Body of pancreas (tissue), 4 donors: ENCODE measurements around the gene GCC2. TPM values are rescaled to one million over a fixed set of nuclear protein-coding genes. Genes with fewer than 3 reads are reported as not detected.
"Not testable (repeated sequence)": the region's sequence is repeated elsewhere in the genome, so short reads cannot be mapped to it uniquely, and the experiment has no call there.

Source experiments
- ATAC-seq: fragments of 150-250 bp; one replicate; pipeline ENCODE4 v1.9.1; 2016
- DNase-seq, 4 donors: peaks; one replicate each; pipeline ENCODE4 v3.0.0-alpha.2; 2019
- H3K27ac ChIP-seq, 4 donors: fragments of 200-600 bp; sonication (generic); 1 replicate in 3 of 4; 2 replicates in 1 of 4; pipeline versions ENCODE4 v1.5.1 to v1.6.1; 2016 to 2019; ENCODE audit warnings: mild to moderate bottlenecking in 1 of 4, mixed read lengths in 1 of 4, moderate library complexity in 1 of 4
- H3K27me3 ChIP-seq, 2 donors: fragments of 200-600 bp; sonication (generic); one replicate each; pipeline ENCODE4 v1.6.0; 2016; ENCODE audit warnings: mild to moderate bottlenecking in 1 of 2
- H3K36me3 ChIP-seq, 2 donors: fragments of 200-600 bp; sonication (generic); replicated peaks in 1 of 2; 2 replicates each; pipeline ENCODE4 v1.5.1; 2016; ENCODE audit warnings: low read depth in 2 of 2; ENCODE audit not compliant: insufficient read depth in 1 of 2
- H3K4me1 ChIP-seq: fragments of 200-600 bp; sonication (generic); one replicate; pipeline ENCODE4 v1.6.0; 2016
- H3K4me3 ChIP-seq, 2 donors: fragments of 200-600 bp; sonication (generic); 1 replicate in 1 of 2; 2 replicates in 1 of 2; pipeline ENCODE4 v1.5.1; 2016 to 2019
- H3K9me3 ChIP-seq, 3 donors: fragments of 200-600 bp; sonication (generic); 1 replicate in 2 of 3; 2 replicates in 1 of 3; pipeline ENCODE4 v1.5.1; 2016
- POLR2A ChIP-seq, 3 donors: fragments of 450-650 bp; IDR thresholded peaks; one replicate each; pipeline ENCODE4 v1.6.1; 2016; ENCODE audit warnings: antibody characterized with exemption in 3 of 3, mild to moderate bottlenecking in 2 of 3
- WGBS, 2 donors: methylation state at CpG; one replicate each; pipeline ENCODE4 v1.1.5; 2017; 5-methylcytosine and 5-hydroxymethylcytosine counted together
- intact Hi-C: fragments of 100-400 bp; cut with DNase I; formaldehyde crosslinking; loops from one replicate; pipeline ENCODE4 v1.15.1; 2023
- total RNA-seq, 2 donors: library from RNA; depleted of rRNA; stranded (reverse); fragments of >200 nt; gene quantifications; one replicate each; pipeline ENCODE4 v1.1.0, GENCODE V29; 2016
- TF ChIP-seq, protein P1 (sequence below), 7 experiments: fragments of 450-650 bp in 4 of 7; fragments of 200-600 bp in 3 of 7; sonication (generic) in 3 of 7; IDR thresholded peaks; one replicate each; pipeline ENCODE4 v1.5.1; 2016 to 2019; ENCODE audit warnings: antibody characterized with exemption in 7 of 7

Gene GCC2
- total RNA-seq, 2 donors from 2014 or later: 29.6 to 75.5 TPM

DNA sequence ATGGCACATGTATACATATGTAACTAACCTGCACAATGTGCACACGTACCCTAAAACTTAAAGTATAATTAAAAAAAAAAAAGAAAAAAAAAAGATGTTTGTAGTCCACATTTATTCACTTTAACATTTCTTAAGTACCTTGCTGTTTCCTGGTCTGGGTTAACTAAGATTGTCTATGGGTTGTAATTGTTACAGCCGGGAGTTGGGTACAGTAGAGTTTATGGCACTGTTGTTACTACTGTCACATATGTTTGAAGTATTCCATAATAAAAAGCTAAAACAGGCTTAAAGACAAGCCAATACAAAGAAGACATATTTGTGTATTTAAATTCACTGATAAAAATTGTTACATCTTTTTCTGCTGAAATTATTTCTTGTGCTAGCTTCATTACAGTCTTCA is 36.2 kb downstream of the GCC2 start:
- no peak overlapping the region for H3K27ac ChIP-seq
- no peak overlapping the region for H3K4me3 ChIP-seq
- no peaks in the 10 kb centered on the region for H3K4me1 ChIP-seq
- DNase-seq: no peak
- TF ChIP-seq POLR2A (IDR thresholded peaks at IDR 0.05): no peak
- TF ChIP-seq, protein P1, sequence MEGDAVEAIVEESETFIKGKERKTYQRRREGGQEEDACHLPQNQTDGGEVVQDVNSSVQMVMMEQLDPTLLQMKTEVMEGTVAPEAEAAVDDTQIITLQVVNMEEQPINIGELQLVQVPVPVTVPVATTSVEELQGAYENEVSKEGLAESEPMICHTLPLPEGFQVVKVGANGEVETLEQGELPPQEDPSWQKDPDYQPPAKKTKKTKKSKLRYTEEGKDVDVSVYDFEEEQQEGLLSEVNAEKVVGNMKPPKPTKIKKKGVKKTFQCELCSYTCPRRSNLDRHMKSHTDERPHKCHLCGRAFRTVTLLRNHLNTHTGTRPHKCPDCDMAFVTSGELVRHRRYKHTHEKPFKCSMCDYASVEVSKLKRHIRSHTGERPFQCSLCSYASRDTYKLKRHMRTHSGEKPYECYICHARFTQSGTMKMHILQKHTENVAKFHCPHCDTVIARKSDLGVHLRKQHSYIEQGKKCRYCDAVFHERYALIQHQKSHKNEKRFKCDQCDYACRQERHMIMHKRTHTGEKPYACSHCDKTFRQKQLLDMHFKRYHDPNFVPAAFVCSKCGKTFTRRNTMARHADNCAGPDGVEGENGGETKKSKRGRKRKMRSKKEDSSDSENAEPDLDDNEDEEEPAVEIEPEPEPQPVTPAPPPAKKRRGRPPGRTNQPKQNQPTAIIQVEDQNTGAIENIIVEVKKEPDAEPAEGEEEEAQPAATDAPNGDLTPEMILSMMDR (IDR thresholded peaks at IDR 0.05): no peak
- 96 to 100% methylated on average over 2 of the region's 2 CpGs for WGBS, 2 donors
- ATAC-seq: no peak
- intact Hi-C loops: no loop called here
- H3K27me3 ChIP-seq: no peaks in the 10 kb centered on the region
- H3K9me3 ChIP-seq: no peaks in the 10 kb centered on the region
- peaks cover 0 to 21% of the 10 kb centered on the region in 2 donors for H3K36me3 ChIP-seq

DNA sequence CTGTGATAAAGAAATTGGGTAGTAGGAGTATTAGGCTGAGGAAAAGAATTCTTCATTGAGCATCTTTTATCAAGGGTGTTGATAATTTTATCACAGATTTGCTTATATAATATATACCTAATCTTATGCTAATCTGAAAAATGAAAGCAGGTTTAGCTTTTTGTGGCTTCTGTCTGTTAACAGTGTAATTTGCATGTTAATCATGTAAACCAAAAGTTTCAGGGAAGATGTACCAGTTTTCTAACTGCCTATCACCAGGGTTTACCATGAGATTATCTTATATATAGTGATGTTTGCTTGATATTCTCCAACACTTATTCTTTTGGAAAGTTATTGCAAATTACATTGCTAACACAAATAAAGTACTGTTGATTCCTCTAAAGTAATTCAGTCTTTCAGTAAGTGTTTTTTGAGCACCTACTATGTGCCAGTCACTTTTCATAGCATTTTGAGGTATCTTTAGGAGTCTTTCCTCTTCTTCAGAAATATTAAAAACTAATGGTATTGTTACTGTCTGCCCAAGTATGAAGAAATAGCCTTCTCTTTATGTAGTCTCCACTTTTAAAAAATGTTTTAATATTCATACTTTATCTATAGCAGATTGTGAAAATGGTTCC is 41.6 kb downstream of the GCC2 start:
- no peaks in the 10 kb centered on the region for H3K9me3 ChIP-seq
- H3K4me1 ChIP-seq: no peaks in the 10 kb centered on the region
- DNase-seq: no peak
- H3K27me3 ChIP-seq: no peaks in the 10 kb centered on the region
- ATAC-seq: no peak
- no peak for TF ChIP-seq POLR2A (IDR thresholded peaks at IDR 0.05)
- TF ChIP-seq, protein P1 (IDR thresholded peaks at IDR 0.05): no peak
- peaks cover 0 to 17% of the 10 kb centered on the region in 2 donors for H3K36me3 ChIP-seq
- intact Hi-C loops: no loop called here
- no peak overlapping the region for H3K27ac ChIP-seq
- H3K4me3 ChIP-seq: no peak overlapping the region

DNA sequence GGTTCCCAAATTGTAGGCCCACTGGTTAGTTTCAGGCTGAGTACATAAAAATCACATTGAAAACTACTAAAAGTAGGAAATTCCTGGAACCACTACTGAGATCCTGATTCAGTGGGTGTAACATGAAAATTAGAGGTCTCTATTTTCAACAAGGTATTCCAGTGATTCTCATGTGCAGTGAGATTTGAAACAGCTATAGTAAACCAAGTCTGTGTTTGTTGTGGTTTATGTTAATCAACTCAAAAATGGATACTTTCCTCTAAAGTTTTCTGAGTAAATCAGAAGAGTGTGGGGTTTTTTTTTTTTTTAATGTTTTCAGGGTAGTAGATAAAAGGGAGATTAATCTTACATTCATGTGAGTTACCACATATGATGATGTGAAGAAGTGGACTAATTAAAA is 42.8 kb downstream of the GCC2 start:
- Histone ChIP-seq H3K27ac (no peak overlapping the region), H3K4me3 (no peak overlapping the region), H3K36me3 (peaks cover 0 to 14% of the 10 kb centered on the region in 2 donors), H3K4me1 (no peaks in the 10 kb centered on the region), H3K27me3 (no peaks in the 10 kb centered on the region), H3K9me3 (no peaks in the 10 kb centered on the region)
- ATAC-seq (no peak), DNase-seq (no peak)
- intact Hi-C loops: no loop called here
- TF ChIP-seq POLR2A (IDR thresholded peaks at IDR 0.05): no peak
- TF ChIP-seq, protein P1 (IDR thresholded peaks at IDR 0.05): no peak

DNA sequence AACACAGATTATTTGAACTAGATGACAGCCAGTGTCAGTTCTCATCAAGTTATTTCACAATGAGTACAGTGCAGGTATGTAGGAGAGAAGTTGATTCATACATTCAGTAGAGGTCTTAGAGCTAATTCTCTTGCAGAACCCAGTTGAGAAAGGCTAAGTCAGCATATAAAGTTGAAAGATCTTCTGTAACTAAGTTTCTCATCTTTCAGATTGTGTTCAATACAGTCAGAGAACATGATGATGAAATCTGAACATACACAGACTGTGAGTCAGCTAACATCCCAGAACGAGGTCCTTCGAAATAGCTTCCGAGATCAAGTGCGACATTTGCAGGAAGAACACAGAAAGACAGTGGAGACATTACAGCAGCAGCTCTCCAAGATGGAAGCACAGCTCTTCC is 43.4 kb downstream of the GCC2 start:
- DNase-seq (no peak), ATAC-seq (no peak)
- intact Hi-C loops: no loop called here
- Histone ChIP-seq H3K4me1 (no peaks in the 10 kb centered on the region), H3K36me3 (peaks cover 0 to 17% of the 10 kb centered on the region in 2 donors), H3K27me3 (no peaks in the 10 kb centered on the region), H3K4me3 (no peak overlapping the region), H3K27ac (no peak overlapping the region), H3K9me3 (no peaks in the 10 kb centered on the region)
- TF ChIP-seq POLR2A (IDR thresholded peaks at IDR 0.05): no peak
- TF ChIP-seq, protein P1 (IDR thresholded peaks at IDR 0.05): no peak
- WGBS, 2 donors: 78 to 93% methylated on average over 4 of the region's 4 CpGs

DNA sequence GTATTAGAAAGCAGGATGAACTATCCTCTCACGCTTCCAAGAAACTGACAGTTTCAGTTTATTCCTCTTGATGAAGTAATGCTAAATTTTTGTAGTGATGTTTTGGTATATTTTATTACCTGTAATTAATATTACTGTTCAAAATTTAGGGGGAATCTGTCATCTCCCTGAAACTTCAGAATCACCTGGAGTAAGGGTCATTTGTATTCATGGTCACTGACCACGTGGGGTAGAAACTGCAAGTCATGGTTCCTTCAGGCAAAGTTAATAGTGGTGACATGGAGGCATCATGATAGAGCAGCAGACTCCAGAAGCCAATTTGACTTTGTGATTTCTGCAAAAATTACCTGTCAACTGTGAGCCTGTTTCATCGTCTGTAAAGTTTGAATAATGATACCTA is 47.2 kb downstream of the GCC2 start:
- H3K27ac ChIP-seq, H3K4me1 ChIP-seq, ATAC-seq, H3K4me3 ChIP-seq, intact Hi-C loops, H3K9me3 ChIP-seq, H3K27me3 ChIP-seq, DNase-seq: not testable (repeated sequence)
- H3K36me3 ChIP-seq: peaks cover 0 to 12% of the 10 kb centered on the region in 2 donors
- 74% methylated on average over 2 of the region's 3 CpGs; no CpG with 5 or more reads in 1 of the 2 donors for WGBS, 2 donors

DNA sequence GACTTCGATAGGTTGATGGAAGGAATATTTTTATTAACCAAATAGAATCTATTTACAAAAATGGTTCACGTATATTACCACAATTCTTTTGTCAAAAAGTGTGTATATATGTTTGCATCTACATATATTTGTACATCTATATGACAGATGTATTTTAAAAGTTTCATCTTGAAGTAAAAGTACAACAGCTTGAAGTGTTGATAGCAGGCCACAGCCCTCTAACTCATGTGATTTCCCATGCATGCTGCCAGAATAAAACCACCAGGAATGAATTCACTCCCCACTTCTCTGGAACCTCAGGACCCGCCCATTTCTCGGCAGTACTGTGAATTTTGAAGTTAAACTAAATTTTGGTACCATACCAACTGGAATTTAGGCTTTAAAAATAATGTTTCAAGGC is 58.6 kb downstream of the GCC2 start:
- H3K27me3 ChIP-seq, H3K9me3 ChIP-seq, ATAC-seq, DNase-seq, H3K27ac ChIP-seq, intact Hi-C loops, H3K36me3 ChIP-seq, H3K4me3 ChIP-seq, H3K4me1 ChIP-seq: not testable (repeated sequence)
- WGBS, 2 donors: 88 to 90% methylated on average over 4 of the region's 4 CpGs

DNA sequence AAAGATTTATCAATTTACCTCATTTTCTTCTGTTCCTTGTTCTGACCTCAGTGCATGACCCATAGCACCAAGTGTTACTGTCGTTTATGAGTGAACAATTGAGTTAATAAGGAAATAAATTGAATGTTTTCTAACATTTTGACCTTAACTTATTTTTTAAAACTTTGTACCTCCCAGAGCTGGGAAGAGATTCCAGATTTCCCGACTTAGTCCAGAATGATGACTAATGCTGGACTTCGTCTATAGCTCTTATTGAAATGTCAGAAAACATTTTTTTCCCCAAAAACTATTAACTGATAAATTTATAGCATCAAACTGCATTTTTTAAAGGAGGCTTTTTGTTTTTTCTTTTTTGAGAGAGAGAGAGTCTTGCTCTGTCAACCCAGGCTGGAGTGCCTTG is 63.4 kb downstream of the GCC2 start:
- H3K9me3 ChIP-seq, intact Hi-C loops, ATAC-seq, H3K4me3 ChIP-seq, H3K36me3 ChIP-seq, DNase-seq, H3K27me3 ChIP-seq, H3K27ac ChIP-seq, H3K4me1 ChIP-seq: not testable (repeated sequence)
- 61 to 74% methylated on average over 3 of the region's 3 CpGs for WGBS, 2 donors

DNA sequence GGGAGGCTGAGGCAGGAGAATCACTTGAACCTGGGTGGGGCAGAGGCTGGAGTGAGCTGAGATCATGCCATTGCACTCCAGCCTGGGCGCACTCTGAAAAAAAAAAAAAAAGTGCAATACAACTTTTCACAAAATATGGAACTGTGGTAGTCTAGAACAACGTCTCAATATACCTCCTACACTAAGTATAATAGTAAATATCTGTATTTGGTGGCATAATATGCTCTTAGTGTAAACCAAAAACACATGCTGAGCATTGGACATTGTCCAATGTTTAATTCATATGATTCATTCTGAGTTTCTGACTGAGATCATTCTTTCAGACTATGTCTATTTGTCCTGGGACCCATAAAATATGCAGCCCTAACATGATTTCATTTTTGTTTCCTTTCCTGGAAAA is 65.5 kb downstream of the GCC2 start:
- H3K27ac ChIP-seq, H3K36me3 ChIP-seq, H3K4me1 ChIP-seq, intact Hi-C loops, H3K9me3 ChIP-seq, DNase-seq, H3K27me3 ChIP-seq, H3K4me3 ChIP-seq, ATAC-seq: not testable (repeated sequence)
- 47 to 63% methylated on average over 2 of the region's 2 CpGs for WGBS, 2 donors
